ENCODE data around the gene CPA3.

Gene CPA3

GRCh38 chr3:148857316-148857715, 7.8 kb upstream of the CPA3 start:
- no peak for DNase-seq (ENCODE audit: low read depth in 2 of 2)

- no peak for DNase-seq (ENCODE audit: low read depth in 2 of 2)
These were observed 3.7 kb upstream of the CPA3 start for GRCh38 chr3:148861277-148861869.

- DNase-seq (ENCODE audit: low read depth in 2 of 2) = no peak
These were observed 1.8 kb upstream of the CPA3 start for GRCh38 chr3:148863297-148863696.

GRCh38 chr3:148863814-148864213, 1.3 kb upstream of the CPA3 start:
- DNase-seq (ENCODE audit: low read depth in 2 of 2) = no peak

- no peak for DNase-seq (ENCODE audit: low read depth in 2 of 2)
These were observed 1.2 kb downstream of the CPA3 start for GRCh38 chr3:148866261-148866660.

- no peak for DNase-seq (ENCODE audit: low read depth in 2 of 2)
These were observed 8.3 kb downstream of the CPA3 start for GRCh38 chr3:148873270-148873927.

GRCh38 chr3:148873977-148874376, 8.9 kb downstream of the CPA3 start:
- no peak for DNase-seq (ENCODE audit: low read depth in 2 of 2)

- DNase-seq (ENCODE audit: low read depth in 2 of 2) = no peak
These were observed 13.0 kb downstream of the CPA3 start for GRCh38 chr3:148878095-148878494.

- DNase-seq (ENCODE audit: low read depth in 2 of 2) = no peak
These were observed 14.2 kb downstream of the CPA3 start for GRCh38 chr3:148879256-148879655.

GRCh38 chr3:148880681-148881080, 15.6 kb downstream of the CPA3 start:
- DNase-seq (ENCODE audit: low read depth in 2 of 2) = no peak

- no peak for DNase-seq (ENCODE audit: low read depth in 2 of 2)
These were observed 16.2 kb downstream of the CPA3 start for GRCh38 chr3:148881286-148881685.

GRCh38 chr3:148882288-148882687, 17.2 kb downstream of the CPA3 start:
- no peak for DNase-seq (ENCODE audit: low read depth in 2 of 2)

- no peak for DNase-seq (ENCODE audit: low read depth in 2 of 2)
These were observed 18.1 kb downstream of the CPA3 start for GRCh38 chr3:148883163-148883562.

GRCh38 chr3:148884261-148884660, 19.2 kb downstream of the CPA3 start:
- no peak for DNase-seq (ENCODE audit: low read depth in 2 of 2)

- DNase-seq (ENCODE audit: low read depth in 2 of 2) = no peak
These were observed 24.7 kb downstream of the CPA3 start for GRCh38 chr3:148889828-148890227.

- no peak for DNase-seq (ENCODE audit: low read depth in 2 of 2)
These were observed 31.0 kb downstream of the CPA3 start for GRCh38 chr3:148896062-148896461.

- DNase-seq (ENCODE audit: low read depth in 2 of 2) = no peak
These were observed 37.1 kb downstream of the CPA3 start for GRCh38 chr3:148901987-148902791.

- no peak for DNase-seq (ENCODE audit: low read depth in 2 of 2)
These were observed 37.9 kb downstream of the CPA3 start for GRCh38 chr3:148903022-148903442.

- DNase-seq (ENCODE audit: low read depth in 2 of 2) = no peak
These were observed 38.8 kb downstream of the CPA3 start for GRCh38 chr3:148903941-148904340.

- no peak for DNase-seq (ENCODE audit: low read depth in 2 of 2)
These were observed 41.6 kb downstream of the CPA3 start for GRCh38 chr3:148906667-148907066.

GRCh38 chr3:148911173-148911572, 46.1 kb downstream of the CPA3 start:
- no peak for DNase-seq (ENCODE audit: low read depth in 2 of 2)

- no peak for DNase-seq (ENCODE audit: low read depth in 2 of 2)
These were observed 46.5 kb downstream of the CPA3 start for GRCh38 chr3:148911592-148911991.
